Tibial nerve (tissue), 4 donors: Measurements from ENCODE around the gene TNIK. TPM values are rescaled to one million over a fixed set of nuclear protein-coding genes. Genes with fewer than 3 reads are reported as not detected.
A peak's percentile ranks its signal among the peaks of the same experiment; 100 is the strongest.

Experiments used
- DNase-seq, 2 donors: peaks; one replicate each; pipeline ENCODE4 v3.0.0-alpha.2; 2019; ENCODE audit warnings: low spot score in 2 of 2
- H3K27ac ChIP-seq, 4 donors: fragments of 200-600 bp; sonication (generic) in 3 of 4; one replicate each; pipeline ENCODE4 v1.5.1; 2017 to 2019; ENCODE audit warnings: mild to moderate bottlenecking in 1 of 4
- H3K27me3 ChIP-seq, 2 donors: fragments of 200-600 bp; sonication (generic) in 1 of 2; one replicate each; pipeline versions ENCODE4 v1.5.1 to v1.6.0; 2017 to 2019
- H3K36me3 ChIP-seq, 3 donors: fragments of 200-600 bp; sonication (generic); one replicate each; pipeline ENCODE4 v1.5.1; 2018 to 2019
- H3K4me1 ChIP-seq, 4 donors: fragments of 200-600 bp; sonication (generic) in 3 of 4; one replicate each; pipeline ENCODE4 v1.5.1; 2017 to 2019
- H3K4me3 ChIP-seq, 4 donors: fragments of 200-600 bp; sonication (generic) in 3 of 4; one replicate each; pipeline ENCODE4 v1.5.1; 2017 to 2019; ENCODE audit warnings: mild to moderate bottlenecking in 1 of 4, moderate library complexity in 1 of 4
- H3K9me3 ChIP-seq, 4 donors: fragments of 200-600 bp; sonication (generic) in 3 of 4; one replicate each; pipeline ENCODE4 v1.5.1; 2017 to 2019
- EP300 ChIP-seq, 2 donors: sonication (generic); formaldehyde crosslinking; IDR thresholded peaks; one replicate each; pipeline ENCODE4 v1.6.1; 2017; ENCODE audit warnings: antibody characterized with exemption in 2 of 2, mild to moderate bottlenecking in 1 of 2
- POLR2A ChIP-seq, 2 donors: fragments of 450-650 bp; IDR thresholded peaks; one replicate each; pipeline ENCODE4 v1.6.1; 2017; ENCODE audit warnings: antibody characterized with exemption in 2 of 2, mild to moderate bottlenecking in 2 of 2, moderate library complexity in 2 of 2
- WGBS, 2 donors: methylation state at CpG; one replicate each; pipeline ENCODE4 v1.1.5; 2018; 5-methylcytosine and 5-hydroxymethylcytosine counted together
- total RNA-seq, 4 donors: library from RNA; depleted of rRNA; stranded (reverse); fragments of >200 nt; gene quantifications; one replicate each; pipeline ENCODE4 v1.1.0, GENCODE V29; 2016
- TF ChIP-seq, protein P1 (sequence below), 5 experiments: fragments of 200-600 bp in 3 of 5; fragments of 450-650 bp in 2 of 5; sonication (generic) in 3 of 5; IDR thresholded peaks; one replicate each; pipeline ENCODE4 v1.5.1; 2016 to 2019; ENCODE audit warnings: antibody characterized with exemption in 5 of 5, mild to moderate bottlenecking in 3 of 5, moderate library complexity in 2 of 5

The TNIK gene
- total RNA-seq, 4 donors from 2014 or later: 5.4 to 11.1 (median 7.5) TPM

DNA sequence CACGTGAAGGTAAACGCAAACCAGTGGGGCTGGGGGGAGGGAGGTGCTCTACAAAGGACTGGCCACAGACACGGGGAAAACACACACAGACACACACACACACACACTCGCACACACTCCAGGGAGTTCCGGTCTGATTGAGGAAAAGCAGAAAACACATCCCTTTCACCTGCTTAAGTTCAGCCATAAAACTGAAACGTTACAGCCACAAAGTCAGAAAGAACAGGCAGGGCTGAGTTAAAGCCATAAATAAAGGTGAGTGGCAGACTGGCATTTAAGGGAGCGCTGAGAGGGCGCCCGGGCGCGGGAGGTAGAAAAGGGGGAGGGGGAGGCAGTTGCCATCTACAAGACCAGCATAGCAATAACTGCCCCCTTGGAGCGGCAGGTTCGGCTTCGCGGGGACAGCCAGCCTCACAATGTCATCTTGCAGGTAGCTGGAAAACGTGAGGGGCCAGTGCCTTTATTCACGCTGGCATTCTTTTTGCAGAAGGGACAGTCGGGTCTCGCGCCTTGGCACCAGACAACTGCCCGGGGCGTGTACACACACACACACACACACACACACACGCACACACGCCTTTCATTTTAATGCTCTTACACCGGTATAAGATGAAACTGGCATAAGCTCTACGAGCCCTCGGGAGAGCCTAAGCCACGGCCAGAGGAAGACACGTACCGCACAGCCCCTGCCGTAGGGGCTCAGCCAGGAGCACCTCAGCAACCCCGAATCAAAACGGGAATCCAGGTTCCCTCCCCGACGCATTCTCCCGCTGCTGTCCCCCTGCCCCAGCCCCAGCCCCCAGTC lies 866 bp downstream of the TNIK start:
- Histone ChIP-seq H3K4me1 (peaks cover 0 to 36% (median 4%) of the 10 kb centered on the region in 4 donors), H3K4me3 (peak overlapping the region; percentile 56 to 78 (median 68)), H3K9me3 (no peaks in the 10 kb centered on the region), H3K27me3 (peaks cover 0 to 17% of the 10 kb centered on the region in 2 donors), H3K27ac (peak overlapping the region in 3 of 4 donors; percentile 12 to 77 (median 76)), H3K36me3 (no peaks in the 10 kb centered on the region)
- 1 to 2% methylated on average over 34 to 36 of the region's 36 CpGs for WGBS, 2 donors
- peak in 1 of 2 donors; percentile 17 for DNase-seq
- TF ChIP-seq, protein P1, sequence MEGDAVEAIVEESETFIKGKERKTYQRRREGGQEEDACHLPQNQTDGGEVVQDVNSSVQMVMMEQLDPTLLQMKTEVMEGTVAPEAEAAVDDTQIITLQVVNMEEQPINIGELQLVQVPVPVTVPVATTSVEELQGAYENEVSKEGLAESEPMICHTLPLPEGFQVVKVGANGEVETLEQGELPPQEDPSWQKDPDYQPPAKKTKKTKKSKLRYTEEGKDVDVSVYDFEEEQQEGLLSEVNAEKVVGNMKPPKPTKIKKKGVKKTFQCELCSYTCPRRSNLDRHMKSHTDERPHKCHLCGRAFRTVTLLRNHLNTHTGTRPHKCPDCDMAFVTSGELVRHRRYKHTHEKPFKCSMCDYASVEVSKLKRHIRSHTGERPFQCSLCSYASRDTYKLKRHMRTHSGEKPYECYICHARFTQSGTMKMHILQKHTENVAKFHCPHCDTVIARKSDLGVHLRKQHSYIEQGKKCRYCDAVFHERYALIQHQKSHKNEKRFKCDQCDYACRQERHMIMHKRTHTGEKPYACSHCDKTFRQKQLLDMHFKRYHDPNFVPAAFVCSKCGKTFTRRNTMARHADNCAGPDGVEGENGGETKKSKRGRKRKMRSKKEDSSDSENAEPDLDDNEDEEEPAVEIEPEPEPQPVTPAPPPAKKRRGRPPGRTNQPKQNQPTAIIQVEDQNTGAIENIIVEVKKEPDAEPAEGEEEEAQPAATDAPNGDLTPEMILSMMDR (IDR thresholded peaks at IDR 0.05): no peak
- TF ChIP-seq POLR2A (IDR thresholded peaks at IDR 0.05) (no peak), EP300 (IDR thresholded peaks at IDR 0.05) (no peak)

DNA sequence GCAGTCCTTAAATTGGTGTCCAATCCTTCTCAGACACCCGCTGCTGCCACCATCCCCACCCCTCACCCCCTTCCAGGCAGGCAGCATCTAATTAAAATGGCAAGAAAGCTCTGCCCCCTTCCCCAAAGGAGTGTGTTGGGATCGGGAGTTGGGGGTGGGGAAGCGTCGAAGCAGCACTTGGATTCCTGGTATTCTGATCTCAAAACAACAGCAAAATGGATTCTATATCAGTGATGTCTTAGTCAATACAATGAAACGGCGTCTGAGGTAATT lies 1.4 kb downstream of the TNIK start:
- peaks cover 0 to 12% of the 10 kb centered on the region in 2 donors for H3K27me3 ChIP-seq
- 3 to 6% methylated on average over 6 of the region's 6 CpGs for WGBS, 2 donors
- no peaks in the 10 kb centered on the region for H3K36me3 ChIP-seq
- H3K27ac ChIP-seq: peak overlapping the region in 3 of 4 donors; percentile 3 to 77 (median 76)
- no peak for DNase-seq
- TF ChIP-seq POLR2A (IDR thresholded peaks at IDR 0.05): no peak
- TF ChIP-seq EP300 (IDR thresholded peaks at IDR 0.05): no peak
- TF ChIP-seq, protein P1 (IDR thresholded peaks at IDR 0.05): no peak
- peak overlapping the region; percentile 56 to 78 (median 68) for H3K4me3 ChIP-seq
- no peaks in the 10 kb centered on the region for H3K9me3 ChIP-seq
- H3K4me1 ChIP-seq: peaks cover 0 to 36% (median 4%) of the 10 kb centered on the region in 4 donors

DNA sequence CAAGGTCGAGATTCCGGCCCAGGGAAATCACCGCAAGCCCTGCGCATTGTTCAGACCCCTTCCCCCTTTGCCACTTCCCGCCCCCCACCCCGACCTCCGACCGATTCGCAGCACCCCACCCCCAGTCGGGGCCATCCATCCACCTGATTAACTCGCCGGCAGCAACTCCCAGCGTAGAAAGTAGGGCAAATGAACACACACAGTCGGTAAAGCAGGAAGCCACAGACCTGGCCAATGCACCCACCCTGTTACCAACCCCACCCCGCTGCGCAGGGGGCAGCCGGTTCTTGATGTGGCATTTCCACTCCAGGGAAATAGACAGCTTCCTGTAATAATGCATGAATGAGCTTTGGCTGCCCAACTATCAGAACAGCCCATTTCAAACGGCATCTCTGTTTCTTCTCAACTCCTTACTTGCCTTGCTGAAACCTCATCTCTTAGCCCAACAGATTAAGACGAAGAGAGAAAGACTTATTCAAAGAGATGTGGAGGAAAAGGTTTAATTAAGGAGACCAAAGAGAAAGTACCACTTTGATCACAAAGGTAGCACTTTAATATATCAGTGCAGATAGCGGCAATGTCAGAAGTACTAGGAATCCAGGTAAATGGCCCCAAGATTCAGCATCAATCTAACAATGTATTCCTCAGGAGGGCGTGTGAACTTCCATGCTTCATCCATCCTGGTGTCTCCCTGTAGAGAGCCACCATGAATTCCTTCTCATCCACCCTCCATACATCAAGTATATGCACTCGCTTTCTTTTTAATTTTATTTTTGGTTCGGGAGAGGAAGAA lies 1.9 kb downstream of the TNIK start:
- H3K27ac ChIP-seq: peak overlapping the region in 2 of 4 donors; percentile 3 to 76
- H3K4me1 ChIP-seq: peaks cover 0 to 36% (median 4%) of the 10 kb centered on the region in 4 donors

DNA sequence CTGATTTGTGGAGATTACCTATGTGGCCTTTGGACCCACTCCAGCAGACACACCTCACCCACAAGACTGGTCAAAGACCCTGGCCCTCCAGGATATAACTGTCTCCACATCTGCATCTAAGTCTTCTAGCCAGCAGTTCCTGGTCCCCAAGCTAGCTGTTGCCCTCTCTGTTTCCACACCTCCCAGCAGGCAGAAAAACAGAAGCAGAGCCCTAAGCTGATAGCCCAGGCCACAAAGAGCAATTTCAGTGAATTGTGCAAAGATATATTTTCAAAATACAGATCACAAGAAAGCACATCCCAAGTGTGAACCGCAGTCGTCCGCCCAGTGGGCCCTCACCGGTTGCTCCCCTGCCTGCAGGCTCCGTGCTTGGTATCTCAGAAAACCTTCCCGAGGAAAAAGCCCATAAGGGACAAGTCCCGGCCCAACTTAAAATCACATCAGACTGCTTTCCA lies 2.6 kb downstream of the TNIK start:
- no peak overlapping the region for H3K27ac ChIP-seq
- peak overlapping the region in 2 of 4 donors; percentile 64 to 78 for H3K4me3 ChIP-seq
- H3K27me3 ChIP-seq: peaks cover 0 to 7% of the 10 kb centered on the region in 2 donors
- H3K4me1 ChIP-seq: peaks cover 0 to 36% (median 4%) of the 10 kb centered on the region in 4 donors
- TF ChIP-seq, protein P1 (IDR thresholded peaks at IDR 0.05): no peak
- TF ChIP-seq EP300 (IDR thresholded peaks at IDR 0.05) (no peak), POLR2A (IDR thresholded peaks at IDR 0.05) (no peak)
- H3K36me3 ChIP-seq: no peaks in the 10 kb centered on the region
- no peaks in the 10 kb centered on the region for H3K9me3 ChIP-seq
- DNase-seq: no peak
- WGBS, 2 donors: 55 to 66% methylated on average over 7 of the region's 7 CpGs

More for the DNA sequence above, 1.9 kb downstream of the TNIK start:
- Histone ChIP-seq H3K36me3 (no peaks in the 10 kb centered on the region), H3K4me3 (peak overlapping the region; percentile 56 to 78 (median 68)), H3K27me3 (peaks cover 0 to 11% of the 10 kb centered on the region in 2 donors), H3K9me3 (no peaks in the 10 kb centered on the region)
- TF ChIP-seq, protein P1 (IDR thresholded peaks at IDR 0.05): no peak
- TF ChIP-seq EP300 (IDR thresholded peaks at IDR 0.05) (no peak), POLR2A (IDR thresholded peaks at IDR 0.05) (no peak)
- no peak for DNase-seq
- WGBS, 2 donors: 31 to 38% methylated on average over 17 to 23 of the region's 23 CpGs
